GM19463 (cell line): ENCODE results near the gene GRM3.

Experiments used
- ATAC-seq: cut with Tn5 transposase; IDR thresholded peaks from one replicate; pipeline ENCODE4 v1.9.1; 2021; ENCODE audit warnings: mild to moderate bottlenecking, moderate library complexity; ENCODE audit not compliant: unreplicated experiment

Gene GRM3

DNA sequence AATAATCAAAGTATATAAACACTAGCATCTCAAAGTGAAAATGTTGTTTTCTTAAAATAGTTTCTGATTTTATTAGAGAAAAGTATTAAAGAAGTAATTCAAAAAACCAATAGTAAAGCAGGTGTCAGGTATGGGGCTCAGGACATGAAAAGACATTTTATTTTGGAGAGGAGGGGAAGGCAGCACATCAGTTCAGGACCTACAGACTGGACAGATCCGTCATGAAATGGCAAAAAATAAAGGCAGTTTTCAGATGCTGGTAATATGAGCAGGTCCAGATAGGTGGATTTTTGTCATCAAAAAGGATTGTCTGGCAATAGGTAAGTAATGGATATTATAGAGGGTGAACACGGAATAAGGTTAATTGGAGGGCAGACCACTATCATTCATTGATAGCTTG, 49.0 kb downstream of the GRM3 start:
- no peak for ATAC-seq

DNA sequence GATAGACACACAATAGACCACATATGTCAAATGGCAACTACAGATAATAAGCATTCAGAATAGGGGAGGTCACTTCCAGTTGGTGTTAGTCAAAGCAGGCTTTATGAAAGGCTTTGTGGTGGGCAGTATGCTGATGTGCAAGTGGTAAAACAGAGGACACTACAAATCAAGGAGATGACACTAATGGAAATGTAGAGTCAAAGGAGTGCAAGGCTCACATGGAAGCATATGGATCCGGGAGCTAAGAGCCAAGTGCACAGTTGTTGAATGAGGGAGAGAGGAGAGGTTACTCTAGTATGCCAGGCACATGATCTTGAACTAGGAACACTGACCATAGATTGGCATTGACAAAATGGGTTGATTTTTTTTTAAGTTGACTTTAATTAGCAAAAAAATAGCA, 62.7 kb downstream of the GRM3 start:
- ATAC-seq: no peak

DNA sequence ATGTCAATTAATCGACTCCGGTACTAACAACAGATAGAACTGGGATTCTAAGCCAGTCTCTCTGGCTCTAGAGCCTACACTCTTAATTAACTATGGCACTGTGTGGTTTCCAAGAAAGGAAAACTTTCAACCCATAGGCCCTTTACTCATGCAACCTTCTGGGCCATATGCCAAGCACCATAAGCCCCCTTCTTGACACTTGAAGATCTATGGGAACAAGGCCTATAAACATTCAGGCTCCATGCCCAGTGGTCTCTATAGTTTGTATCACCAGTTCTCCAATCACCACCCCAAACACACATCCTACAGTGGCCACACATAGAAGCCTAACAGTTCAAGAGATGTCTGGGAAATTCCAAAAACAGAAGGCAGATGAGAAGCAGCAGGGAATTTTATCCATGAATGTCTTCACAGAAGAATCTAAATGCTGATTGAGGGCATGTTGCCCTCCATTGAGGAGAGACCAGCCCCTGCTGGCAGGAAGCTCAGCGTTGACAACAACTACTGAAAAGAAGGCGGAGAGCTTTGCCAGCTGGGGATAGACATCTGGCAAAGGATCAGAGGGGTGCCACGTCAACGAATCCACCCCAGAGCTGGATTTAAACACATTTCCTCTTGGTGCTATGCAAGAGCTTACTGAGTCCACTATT, 64.4 kb downstream of the GRM3 start:
- no peak for ATAC-seq

GRCh38 chr7:86720306-86720705, 76.6 kb downstream of the GRM3 start:
- no peak for ATAC-seq

DNA sequence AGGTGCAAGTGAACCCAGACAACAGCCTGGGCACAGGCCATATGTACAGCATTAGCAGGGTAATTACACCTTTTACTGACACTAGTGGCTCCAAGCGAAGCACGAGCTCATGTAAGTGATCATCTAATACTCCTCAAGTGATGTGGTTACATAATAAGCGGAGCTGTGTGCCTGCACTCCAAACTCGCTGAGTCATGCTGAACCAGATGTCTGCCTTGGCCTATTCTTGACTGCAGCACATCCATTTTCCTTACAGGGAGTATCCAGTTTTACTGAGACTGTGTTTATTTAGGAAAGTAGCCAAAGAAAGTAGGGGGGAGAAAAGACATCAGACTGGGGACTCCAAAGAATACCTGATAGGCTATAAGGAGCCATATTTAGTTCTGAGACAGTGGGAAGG, 90.1 kb downstream of the GRM3 start:
- ATAC-seq: no peak

DNA sequence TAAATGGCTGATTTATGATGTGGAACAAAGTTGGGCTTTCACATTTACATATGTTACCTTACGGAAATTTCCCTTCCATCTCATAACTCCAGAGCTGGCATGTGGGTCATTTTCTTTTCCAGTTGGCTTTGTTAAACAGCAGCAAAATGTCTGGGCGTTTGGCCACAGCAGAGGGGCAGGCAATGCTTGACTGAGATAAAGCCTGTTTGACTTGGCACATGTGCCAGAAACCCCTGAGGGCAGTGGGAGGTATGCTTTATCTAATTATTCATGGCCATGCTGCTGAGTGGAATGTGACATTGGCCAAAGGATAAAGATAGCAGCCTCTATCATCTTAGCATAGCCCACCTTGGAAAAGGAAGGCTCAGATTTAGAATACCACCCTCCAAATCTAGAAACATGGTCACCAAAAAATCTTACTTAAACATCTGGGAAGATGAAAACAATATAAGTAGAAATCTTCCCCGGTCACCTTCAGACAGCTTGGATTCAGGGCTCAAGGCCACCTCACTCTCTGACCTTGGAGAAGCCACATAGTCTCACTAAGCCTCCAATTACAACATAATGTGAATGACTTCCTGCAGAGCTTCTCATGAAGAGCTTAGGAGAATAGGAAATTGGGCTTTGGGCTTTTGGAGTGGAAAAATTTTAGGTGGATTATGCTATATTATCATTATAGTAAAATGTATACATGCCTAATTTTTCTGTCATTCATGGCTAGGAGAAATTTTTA, 101.5 kb downstream of the GRM3 start:
- no peak for ATAC-seq

- no peak for ATAC-seq
Measured at GRCh38 chr7:86747698-86748097, 104.0 kb downstream of the GRM3 start.

DNA sequence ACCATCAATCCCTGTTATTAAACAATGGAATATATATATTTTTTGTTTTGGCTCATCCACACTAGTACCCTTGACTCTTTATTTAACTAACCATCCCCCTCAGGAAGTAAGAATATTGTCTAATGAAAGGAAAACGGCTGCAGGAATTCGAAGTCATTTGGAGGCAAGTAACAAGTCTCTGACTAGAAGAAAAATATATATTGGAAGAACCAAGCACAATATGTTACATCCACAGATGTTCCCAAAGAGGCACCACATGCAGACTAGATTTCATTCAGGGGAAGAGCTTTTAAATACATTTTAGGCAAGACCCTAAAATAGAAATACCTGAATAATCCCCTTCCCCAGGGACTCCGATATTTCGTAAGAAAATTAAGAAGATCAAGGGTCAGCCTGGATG, 104.5 kb downstream of the GRM3 start:
- ATAC-seq: no peak

DNA sequence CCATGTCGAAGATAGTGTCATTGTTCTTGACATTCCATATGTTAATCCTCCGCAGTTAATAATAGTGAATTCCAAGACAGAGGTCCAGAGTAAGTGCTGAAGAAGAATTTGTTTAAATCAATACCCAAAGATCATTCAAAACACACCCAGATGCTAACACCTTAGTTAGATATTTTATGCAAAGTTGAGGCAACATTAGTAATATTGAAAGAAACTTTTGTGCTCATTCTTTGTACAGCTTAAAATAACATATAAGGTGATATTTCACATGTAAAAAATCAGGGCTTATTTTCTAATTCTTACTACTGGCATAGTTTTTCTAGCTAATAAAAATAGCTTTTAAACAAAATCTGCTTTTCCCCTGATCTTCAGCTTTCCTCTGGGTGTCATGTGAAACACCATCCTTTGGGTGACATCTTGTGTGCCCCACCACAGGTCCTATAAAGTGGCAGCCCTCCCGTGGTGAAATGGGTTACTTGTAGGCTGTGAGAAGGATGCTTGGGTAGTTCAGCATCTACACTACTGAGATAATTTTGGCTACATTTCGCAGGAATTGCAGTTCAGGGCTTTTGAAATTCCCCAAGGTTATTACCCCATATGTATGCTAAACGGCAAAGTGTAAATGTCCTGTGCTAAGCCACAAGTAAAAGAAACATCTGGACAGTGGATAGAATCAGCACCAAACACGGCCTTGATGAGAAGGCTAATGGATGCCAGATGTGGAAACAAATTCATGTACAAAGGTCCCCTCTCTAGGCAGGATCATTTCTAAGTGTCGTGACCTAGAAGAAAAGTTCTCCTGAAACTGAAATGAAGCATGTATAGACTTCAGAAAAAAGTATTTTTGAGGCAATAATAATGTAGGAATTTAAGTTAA, 105.4 kb downstream of the GRM3 start:
- ATAC-seq: peak; percentile 61

DNA sequence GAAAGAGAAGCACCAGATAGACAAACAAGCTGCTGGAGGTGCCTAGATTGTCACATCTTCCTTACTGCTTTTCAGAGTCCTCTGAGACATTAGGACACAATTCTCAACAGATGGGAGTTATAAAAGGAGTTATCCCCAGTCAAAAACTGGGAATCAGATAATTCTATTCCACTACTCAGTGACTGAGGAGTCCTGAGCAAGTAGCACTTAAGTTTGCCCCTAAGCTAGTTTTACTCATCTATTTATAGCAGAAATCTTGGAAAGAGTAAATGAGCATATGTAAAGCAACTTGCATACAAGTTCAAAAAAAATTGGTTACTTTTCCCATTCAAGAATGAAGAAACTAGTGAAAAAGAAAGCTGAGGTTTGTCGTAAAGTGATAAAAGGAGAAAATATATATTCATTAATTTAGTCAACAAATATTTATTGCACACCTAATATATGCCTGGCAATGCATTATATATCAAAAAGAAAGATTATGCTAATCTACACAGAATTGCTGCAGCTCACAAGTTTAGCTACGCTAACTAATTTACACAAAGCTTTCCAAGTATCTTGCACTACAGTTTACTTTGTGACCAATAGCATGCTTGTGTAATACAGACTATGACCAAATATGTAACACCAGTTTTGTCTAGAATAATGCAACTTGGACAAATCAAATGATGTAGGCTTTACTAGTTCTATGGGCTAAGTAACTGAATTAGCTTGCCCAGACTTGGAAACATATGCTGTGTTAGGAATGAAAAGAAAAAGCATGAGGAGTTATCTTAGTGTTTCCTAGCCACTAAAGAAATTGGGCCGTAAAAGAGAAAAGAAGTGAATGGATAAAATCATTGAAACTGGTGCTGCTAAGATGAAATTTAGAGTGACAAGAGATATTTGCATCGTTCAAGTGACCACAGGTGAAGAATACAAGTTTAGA, 106.3 kb downstream of the GRM3 start:
- ATAC-seq: no peak

GRCh38 chr7:86760236-86760635, 116.5 kb downstream of the GRM3 start:
- no peak for ATAC-seq

DNA sequence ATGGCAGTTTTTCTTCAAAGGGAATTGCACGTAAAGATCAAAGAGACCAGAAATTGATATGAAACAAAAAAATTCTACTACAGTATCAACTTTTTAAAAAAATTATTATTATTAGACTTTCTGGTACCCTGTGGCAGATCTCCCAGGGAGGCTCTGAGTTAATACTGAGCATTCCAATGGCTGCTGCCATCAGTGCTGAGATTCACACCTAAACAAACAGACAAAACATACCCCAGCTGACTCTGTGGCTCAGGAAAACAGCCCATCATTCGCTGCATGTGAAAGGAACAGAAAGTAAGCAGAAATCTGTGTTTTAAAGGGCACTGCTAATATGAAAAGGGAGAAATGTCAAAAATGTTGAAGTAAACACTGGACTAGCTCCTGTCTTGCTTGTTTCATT, 118.4 kb downstream of the GRM3 start:
- no peak for ATAC-seq

- no peak for ATAC-seq
Measured at GRCh38 chr7:86765931-86766330, 122.2 kb downstream of the GRM3 start.

DNA sequence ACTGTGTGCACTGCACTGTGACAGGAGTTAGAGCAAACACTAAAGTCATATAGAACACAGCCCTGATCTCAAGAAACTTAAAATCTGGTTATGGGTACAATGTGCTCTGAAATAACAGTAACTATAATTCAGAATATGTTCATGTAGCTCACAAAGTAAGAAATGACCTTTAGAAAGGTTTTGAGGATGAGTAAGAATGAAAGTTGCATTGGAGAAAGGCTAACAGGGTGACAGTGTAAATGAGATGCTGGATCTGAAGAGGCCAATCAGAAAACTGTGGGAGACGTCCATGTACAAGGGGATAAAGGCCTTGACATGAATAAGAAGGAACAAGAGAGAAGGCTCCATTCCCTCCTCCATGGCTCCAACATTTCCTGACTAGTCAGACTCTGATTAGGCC, 124.7 kb downstream of the GRM3 start:
- ATAC-seq: no peak

GRCh38 chr7:86768967-86769760, 125.5 kb downstream of the GRM3 start:
- peak; percentile 63 for ATAC-seq

- ATAC-seq: no peak
Measured at GRCh38 chr7:86773309-86773708, 129.6 kb downstream of the GRM3 start.

DNA sequence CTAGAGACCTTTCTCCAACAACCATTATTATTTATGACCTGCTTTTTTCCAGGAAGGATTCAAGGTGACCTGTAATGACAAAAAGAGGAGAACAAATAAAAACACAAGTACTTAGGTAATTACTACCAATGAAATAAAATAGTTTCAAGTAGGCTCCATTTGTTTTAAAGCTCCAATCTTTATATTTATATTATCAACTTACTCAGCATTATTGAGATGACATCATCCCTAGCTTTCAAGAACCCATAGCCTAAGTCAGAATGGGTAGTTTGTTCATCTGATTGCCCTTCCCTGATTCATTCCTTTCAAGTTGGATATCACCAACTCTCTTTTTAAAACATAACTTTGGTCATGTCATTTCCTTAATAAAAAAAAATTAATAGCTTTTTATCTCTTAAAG, 131.5 kb downstream of the GRM3 start:
- ATAC-seq: no peak

DNA sequence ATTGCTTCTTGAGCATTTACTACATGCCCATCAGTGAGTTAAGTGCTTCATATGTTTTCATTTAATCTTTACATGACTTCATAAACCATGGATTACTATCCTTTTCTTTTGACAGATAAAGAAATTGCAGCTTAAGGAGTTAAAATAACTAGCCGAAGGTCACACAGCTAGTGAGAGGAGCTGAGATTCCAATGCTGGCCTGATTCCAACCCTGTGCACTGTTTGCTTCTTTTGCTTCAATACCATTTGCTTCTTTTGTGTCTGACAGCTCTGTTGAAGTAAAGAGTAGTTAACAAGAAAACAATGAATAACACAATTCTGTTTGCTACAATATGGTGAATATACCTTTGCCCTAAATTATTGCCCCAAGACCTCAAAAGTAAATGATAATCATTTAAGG, 132.4 kb downstream of the GRM3 start:
- no peak for ATAC-seq

DNA sequence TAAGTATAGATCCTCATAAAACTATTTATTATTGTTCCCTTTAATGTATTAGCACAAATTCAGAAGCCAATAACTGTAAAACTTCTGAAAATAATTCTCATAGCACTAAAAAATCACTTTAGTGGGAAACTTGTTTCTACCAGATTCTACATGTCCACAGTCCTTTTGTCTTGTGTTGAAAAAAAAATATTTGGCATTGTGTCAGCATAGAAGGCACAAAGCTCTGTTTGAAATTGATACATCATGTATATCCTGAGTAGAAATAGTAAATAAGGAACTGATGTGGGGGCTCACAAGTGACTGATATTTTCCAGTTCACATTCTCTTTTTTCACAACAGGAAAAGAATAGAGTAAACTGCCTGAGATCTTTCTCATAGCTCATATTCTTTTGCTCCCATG, 134.6 kb downstream of the GRM3 start:
- no peak for ATAC-seq

DNA sequence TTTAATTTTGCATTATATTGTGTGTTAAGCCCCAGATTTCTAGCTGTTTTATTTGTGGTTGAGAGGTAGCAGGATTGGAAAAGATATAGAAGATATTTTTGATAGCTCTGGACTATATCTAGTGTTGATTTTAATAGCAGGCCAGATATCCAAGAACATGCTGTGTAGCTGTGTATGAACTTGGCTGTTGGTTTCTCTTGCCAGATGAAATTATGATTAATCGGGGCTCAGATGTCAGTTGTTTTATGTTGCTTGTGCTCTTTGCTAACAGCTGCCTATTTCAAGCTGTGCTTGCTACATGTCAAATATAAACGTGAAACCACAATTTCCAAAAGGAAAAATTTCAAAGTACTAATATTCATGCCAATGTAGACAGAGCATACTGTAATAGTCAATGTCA, 141.1 kb downstream of the GRM3 start:
- ATAC-seq: no peak
